Measurements from ENCODE around the gene BMP7.

The BMP7 gene

DNA sequence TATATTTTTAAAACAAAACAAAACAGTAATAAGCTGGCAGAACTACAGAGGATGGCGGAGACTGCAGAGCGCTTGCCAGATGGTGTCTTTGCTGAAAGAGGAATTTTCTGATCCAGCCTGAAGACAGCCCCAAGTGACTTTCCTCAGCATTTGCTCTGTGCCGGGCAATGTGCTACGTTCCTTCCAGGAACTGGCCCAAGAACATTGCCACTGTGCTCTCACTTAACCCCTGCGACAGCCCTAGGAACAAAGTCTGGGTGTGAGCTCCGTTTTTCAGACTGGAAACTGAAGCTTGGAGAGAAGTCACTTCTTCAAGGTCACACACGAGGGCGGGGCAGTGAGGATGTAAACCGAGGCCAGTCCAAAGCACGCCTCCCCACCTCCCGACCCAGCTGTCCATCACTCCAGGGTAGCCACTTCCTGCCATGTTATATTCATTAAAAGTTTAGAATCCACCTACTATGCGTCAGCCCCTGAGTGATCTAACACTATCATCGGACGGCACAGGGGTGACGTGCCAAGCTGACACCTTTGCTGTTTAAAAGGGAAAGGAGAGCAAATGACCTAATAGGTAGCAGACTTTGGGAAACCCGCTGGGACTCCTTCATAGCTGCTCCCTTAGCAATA, 22.3 kb upstream of the BMP7 start:
- H3K4me3 ChIP-seq (ENCODE audit: low read depth, low read length) = no peak overlapping the region
- no peak for TF ChIP-seq CTCF (IDR thresholded peaks at IDR 0.05; ENCODE audit: insufficient read depth, low read depth, low read length, missing control alignments)
- no peak for DNase-seq (ENCODE audit: low read depth)

GRCh38 chr20:57287901-57288300, 21.5 kb upstream of the BMP7 start:
- DNase-seq (ENCODE audit: low read depth) = no peak
- no peak overlapping the region for H3K4me3 ChIP-seq (ENCODE audit: low read depth, low read length)
- no peak for TF ChIP-seq CTCF (IDR thresholded peaks at IDR 0.05; ENCODE audit: insufficient read depth, low read depth, low read length, missing control alignments)

DNA sequence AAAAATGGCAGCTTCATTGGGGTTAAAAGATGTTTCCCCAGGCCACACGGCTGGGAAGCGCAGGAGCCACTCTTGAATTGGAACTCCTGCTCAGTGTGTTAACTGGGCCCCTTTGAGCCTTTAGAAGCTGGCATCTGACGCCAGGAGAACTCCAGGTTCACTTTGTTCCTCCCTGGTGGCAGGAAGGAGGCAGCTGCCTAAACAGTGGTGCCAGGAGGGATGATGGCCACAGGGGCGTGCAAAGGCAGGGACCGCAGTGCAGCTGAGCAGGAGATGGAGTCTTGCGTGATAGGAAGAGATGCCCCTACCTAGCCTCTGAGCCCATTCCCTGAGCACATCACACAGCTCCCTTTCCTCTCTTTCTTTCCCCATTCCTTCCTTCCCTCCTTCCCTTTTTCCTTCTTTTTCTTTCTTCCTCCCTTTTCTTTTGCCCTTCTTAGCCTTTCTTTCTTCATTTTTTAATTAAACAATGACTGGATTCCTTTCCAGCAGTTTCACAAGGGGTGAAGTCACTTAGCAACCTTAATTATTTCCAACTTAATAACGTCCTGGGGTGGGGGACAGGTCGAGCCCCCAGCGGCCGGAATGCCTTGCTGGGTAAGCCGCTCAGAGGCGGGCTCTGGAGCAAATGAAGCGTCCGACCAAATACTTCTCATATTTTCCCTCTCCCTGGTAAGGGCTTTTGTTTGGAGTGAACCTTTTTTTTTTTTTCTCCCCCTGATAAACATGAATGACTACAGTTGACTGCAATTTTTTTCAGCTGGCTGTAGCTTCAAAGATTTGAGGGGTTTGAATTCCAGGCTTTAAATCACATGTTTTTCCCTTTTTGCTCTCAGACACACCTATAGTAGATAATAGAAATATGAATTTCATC, 20.8 kb upstream of the BMP7 start:
- TF ChIP-seq CTCF (IDR thresholded peaks at IDR 0.05; ENCODE audit: insufficient read depth, low read depth, low read length, missing control alignments) = no peak
- H3K4me3 ChIP-seq (ENCODE audit: low read depth, low read length) = no peak overlapping the region
- DNase-seq (ENCODE audit: low read depth) = no peak

- DNase-seq (ENCODE audit: low read depth) = no peak
- no peak overlapping the region for H3K4me3 ChIP-seq (ENCODE audit: low read depth, low read length)
- no peak for TF ChIP-seq CTCF (IDR thresholded peaks at IDR 0.05; ENCODE audit: insufficient read depth, low read depth, low read length, missing control alignments)
Observed at GRCh38 chr20:57283860-57284259, 17.4 kb upstream of the BMP7 start.

- no peak overlapping the region for H3K4me3 ChIP-seq (ENCODE audit: low read depth, low read length)
- DNase-seq (ENCODE audit: low read depth) = no peak
- TF ChIP-seq CTCF (IDR thresholded peaks at IDR 0.05; ENCODE audit: insufficient read depth, low read depth, low read length, missing control alignments) = no peak
Observed at GRCh38 chr20:57282670-57283361, 16.4 kb upstream of the BMP7 start.

GRCh38 chr20:57281900-57282299, 15.5 kb upstream of the BMP7 start:
- peak; percentile 33 for DNase-seq (ENCODE audit: low read depth)
- H3K4me3 ChIP-seq (ENCODE audit: low read depth, low read length) = no peak overlapping the region
- TF ChIP-seq CTCF (IDR thresholded peaks at IDR 0.05; ENCODE audit: insufficient read depth, low read depth, low read length, missing control alignments) = no peak

Measured in GM12865 (cell line).